Astrocyte (in vitro differentiated cells and primary cell): ENCODE measurements around the gene CTBP2. TPM values are rescaled to one million over a fixed set of nuclear protein-coding genes. Genes with fewer than 3 reads are reported as not detected.

Source experiments
- DNase-seq: peaks from one replicate; pipeline ENCODE4 v3.0.0-alpha.2; 2010; ENCODE audit warnings: low read depth
- FAIRE-seq: peaks from 2 replicates; lab custom pipeline; 2011; peaks lifted over from hg19 to GRCh38; lab: Jason Lieb, UNC
- H2AFZ ChIP-seq: 2 replicates; pipeline ENCODE4 v1.6.0; 2012; ENCODE audit warnings: low read depth, low read length, inconsistent platforms
- H3K27ac ChIP-seq: 2 replicates; pipeline ENCODE4 v1.5.1; 2011; ENCODE audit warnings: low read depth, low read length, inconsistent platforms
- H3K27me3 ChIP-seq: 2 replicates; pipeline ENCODE4 v1.6.0; 2011; ENCODE audit warnings: low read length, inconsistent platforms; ENCODE audit not compliant: insufficient read depth
- H3K36me3 ChIP-seq: 2 replicates; pipeline ENCODE4 v1.5.1; 2011; ENCODE audit warnings: low read length, inconsistent platforms; ENCODE audit not compliant: insufficient read depth
- H3K4me1 ChIP-seq: 2 replicates; pipeline ENCODE4 v1.5.1; 2011; ENCODE audit warnings: low read length, inconsistent platforms; ENCODE audit not compliant: insufficient read depth
- H3K4me2 ChIP-seq: 2 replicates; pipeline ENCODE4 v1.6.0; 2012; ENCODE audit warnings: low read length, inconsistent platforms
- H3K4me3 ChIP-seq: 2 replicates; pipeline ENCODE4 v1.5.1; 2011; ENCODE audit warnings: low read depth, mild to moderate bottlenecking, low read length, inconsistent platforms; ENCODE audit not compliant: insufficient read depth
- H3K79me2 ChIP-seq: 2 replicates; pipeline ENCODE4 v1.6.0; 2012; ENCODE audit warnings: mild to moderate bottlenecking, low read length, inconsistent platforms; ENCODE audit not compliant: insufficient read depth
- H3K9ac ChIP-seq: 2 replicates; pipeline ENCODE4 v1.6.0; 2012; ENCODE audit warnings: mild to moderate bottlenecking, low read length, inconsistent platforms
- H3K9me3 ChIP-seq: 2 replicates; pipeline ENCODE4 v1.5.1; 2012; ENCODE audit warnings: low read depth, mild to moderate bottlenecking, low read length, inconsistent platforms; ENCODE audit not compliant: insufficient read depth
- H4K20me1 ChIP-seq: 2 replicates; pipeline ENCODE4 v1.6.0; 2012; ENCODE audit warnings: low read length, inconsistent platforms; ENCODE audit not compliant: insufficient read depth
- H3K27ac Mint-ChIP-seq: one replicate; pipeline ENCODE4 v1.8.0; 2021; ENCODE audit warnings: mild to moderate bottlenecking, mixed read lengths; ENCODE audit not compliant: unreplicated experiment
- H3K27me3 Mint-ChIP-seq: one replicate; pipeline ENCODE4 v1.8.0; 2021; ENCODE audit warnings: low read depth, mixed read lengths; ENCODE audit not compliant: unreplicated experiment
- H3K36me3 Mint-ChIP-seq: one replicate; pipeline ENCODE4 v1.8.0; 2021; ENCODE audit warnings: low read depth, mixed read lengths; ENCODE audit not compliant: unreplicated experiment
- H3K4me1 Mint-ChIP-seq: one replicate; pipeline ENCODE4 v1.8.0; 2021; ENCODE audit warnings: low read depth, mixed read lengths; ENCODE audit not compliant: unreplicated experiment
- H3K4me3 Mint-ChIP-seq: one replicate; pipeline ENCODE4 v1.8.0; 2021; ENCODE audit warnings: mild to moderate bottlenecking, moderate library complexity, mixed read lengths; ENCODE audit not compliant: unreplicated experiment
- H3K9me3 Mint-ChIP-seq: one replicate; pipeline ENCODE4 v1.8.0; 2021; ENCODE audit warnings: mild to moderate bottlenecking, mixed read lengths; ENCODE audit not compliant: unreplicated experiment
- EZH2 ChIP-seq: IDR thresholded peaks from 2 replicates; pipeline ENCODE4 v1.6.1; 2012; ENCODE audit warnings: mild to moderate bottlenecking, low read length, inconsistent platforms; ENCODE audit not compliant: insufficient read depth
- total RNA-seq: library from RNA; stranded (reverse); gene quantifications from 2 replicates; pipeline ENCODE4 v1.2.1, GENCODE V29; 2021
- TF ChIP-seq, protein P1 (sequence below): IDR thresholded peaks from 2 replicates; pipeline ENCODE4 v1.5.1; 2011; ENCODE audit warnings: low read depth, mild to moderate bottlenecking, inconsistent platforms, low read length, moderate library complexity; ENCODE audit not compliant: insufficient read depth

The CTBP2 gene
- total RNA-seq, 1 donor from 2014 or later: 109 TPM

DNA sequence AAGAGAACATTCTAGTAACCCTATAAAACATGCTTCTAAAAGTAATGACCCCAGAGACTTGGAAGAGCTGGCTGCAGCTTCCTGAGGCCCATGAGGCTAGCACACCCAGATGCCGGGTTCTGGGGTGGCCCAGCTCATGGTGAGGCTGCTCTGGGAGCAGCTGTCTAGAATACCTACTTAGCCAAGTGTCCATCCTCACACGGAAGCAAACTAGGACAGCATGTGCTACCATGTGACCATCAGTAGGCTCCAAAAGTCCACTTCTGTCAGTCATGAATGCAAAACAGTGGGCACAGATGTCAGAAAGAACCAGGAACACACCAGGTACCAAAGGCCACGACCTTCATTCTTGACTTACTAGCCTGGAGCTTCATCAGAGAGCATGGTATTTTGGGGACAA, 32.4 kb downstream of the CTBP2 start:
- Histone ChIP-seq H3K27ac (no peak overlapping the region), H3K36me3 (peaks cover 5% of the 10 kb centered on the region), H2AFZ (no peak overlapping the region), H3K27me3 (no peaks in the 10 kb centered on the region), H3K4me2 (no peak overlapping the region), H3K4me3 (no peak overlapping the region), H4K20me1 (peaks cover 96% of the 10 kb centered on the region), H3K4me1 (peaks cover 15% of the 10 kb centered on the region), H3K9ac (no peak overlapping the region), H3K79me2 (peaks cover 98% of the 10 kb centered on the region), H3K9me3 (no peaks in the 10 kb centered on the region)
- no peak overlapping the region for H3K27ac Mint-ChIP-seq
- TF ChIP-seq, protein P1, sequence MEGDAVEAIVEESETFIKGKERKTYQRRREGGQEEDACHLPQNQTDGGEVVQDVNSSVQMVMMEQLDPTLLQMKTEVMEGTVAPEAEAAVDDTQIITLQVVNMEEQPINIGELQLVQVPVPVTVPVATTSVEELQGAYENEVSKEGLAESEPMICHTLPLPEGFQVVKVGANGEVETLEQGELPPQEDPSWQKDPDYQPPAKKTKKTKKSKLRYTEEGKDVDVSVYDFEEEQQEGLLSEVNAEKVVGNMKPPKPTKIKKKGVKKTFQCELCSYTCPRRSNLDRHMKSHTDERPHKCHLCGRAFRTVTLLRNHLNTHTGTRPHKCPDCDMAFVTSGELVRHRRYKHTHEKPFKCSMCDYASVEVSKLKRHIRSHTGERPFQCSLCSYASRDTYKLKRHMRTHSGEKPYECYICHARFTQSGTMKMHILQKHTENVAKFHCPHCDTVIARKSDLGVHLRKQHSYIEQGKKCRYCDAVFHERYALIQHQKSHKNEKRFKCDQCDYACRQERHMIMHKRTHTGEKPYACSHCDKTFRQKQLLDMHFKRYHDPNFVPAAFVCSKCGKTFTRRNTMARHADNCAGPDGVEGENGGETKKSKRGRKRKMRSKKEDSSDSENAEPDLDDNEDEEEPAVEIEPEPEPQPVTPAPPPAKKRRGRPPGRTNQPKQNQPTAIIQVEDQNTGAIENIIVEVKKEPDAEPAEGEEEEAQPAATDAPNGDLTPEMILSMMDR: no peak
- TF ChIP-seq EZH2: no peak
- H3K27me3 Mint-ChIP-seq: no peaks in the 10 kb centered on the region
- peaks cover 26% of the 10 kb centered on the region for H3K36me3 Mint-ChIP-seq
- FAIRE-seq (no peak), DNase-seq (no peak)
- no peak overlapping the region for H3K4me3 Mint-ChIP-seq
- peaks cover 36% of the 10 kb centered on the region for H3K4me1 Mint-ChIP-seq
- no peaks in the 10 kb centered on the region for H3K9me3 Mint-ChIP-seq

DNA sequence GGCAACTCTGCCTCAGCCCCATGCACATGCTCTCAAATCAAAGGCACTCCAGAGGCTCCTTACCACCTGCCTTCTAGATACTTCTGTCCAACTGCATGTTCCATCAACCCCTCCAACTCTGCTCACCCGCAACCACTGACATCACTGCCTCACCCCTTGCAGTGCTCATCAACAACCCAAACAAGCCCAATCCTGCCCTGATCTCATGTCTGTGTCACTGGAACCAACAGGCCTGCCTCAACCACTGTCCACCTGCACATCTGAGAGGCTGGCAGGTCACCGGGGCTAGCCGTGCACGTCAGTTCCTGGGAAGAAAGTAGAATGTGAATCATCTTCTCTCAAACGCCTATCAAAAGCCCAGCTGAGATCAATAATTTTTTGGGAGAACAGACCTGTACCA, 33.3 kb downstream of the CTBP2 start:
- peaks cover 26% of the 10 kb centered on the region for H3K36me3 Mint-ChIP-seq
- H3K27ac Mint-ChIP-seq: no peak overlapping the region
- H3K27ac ChIP-seq: no peak overlapping the region
- peaks cover 27% of the 10 kb centered on the region for H3K4me1 Mint-ChIP-seq
- H3K9ac ChIP-seq: no peak overlapping the region
- no peaks in the 10 kb centered on the region for H3K9me3 Mint-ChIP-seq
- H3K27me3 Mint-ChIP-seq: no peaks in the 10 kb centered on the region
- no peak overlapping the region for H3K4me3 Mint-ChIP-seq
- peaks cover 96% of the 10 kb centered on the region for H4K20me1 ChIP-seq
- DNase-seq: no peak
- H3K4me3 ChIP-seq: no peak overlapping the region
- H3K79me2 ChIP-seq: peaks cover 98% of the 10 kb centered on the region
- TF ChIP-seq, protein P1: no peak
- no peak for TF ChIP-seq EZH2
- H3K9me3 ChIP-seq: no peaks in the 10 kb centered on the region
- H3K4me2 ChIP-seq: no peak overlapping the region
- peaks cover 16% of the 10 kb centered on the region for H3K4me1 ChIP-seq
- no peaks in the 10 kb centered on the region for H3K27me3 ChIP-seq
- no peak for FAIRE-seq
- peaks cover 1% of the 10 kb centered on the region for H3K36me3 ChIP-seq
- H2AFZ ChIP-seq: no peak overlapping the region

- no peak overlapping the region for H2AFZ ChIP-seq
- H3K27ac ChIP-seq: no peak overlapping the region
- Mint-ChIP-seq H3K4me1 (peaks cover 20% of the 10 kb centered on the region), H3K9me3 (no peaks in the 10 kb centered on the region), H3K4me3 (no peak overlapping the region), H3K36me3 (peaks cover 21% of the 10 kb centered on the region), H3K27ac (no peak overlapping the region), H3K27me3 (no peaks in the 10 kb centered on the region)
- no peaks in the 10 kb centered on the region for H3K9me3 ChIP-seq
- peaks cover 16% of the 10 kb centered on the region for H3K4me1 ChIP-seq
- no peaks in the 10 kb centered on the region for H3K36me3 ChIP-seq
- no peak for DNase-seq
- no peak overlapping the region for H3K9ac ChIP-seq
- H4K20me1 ChIP-seq: peaks cover 96% of the 10 kb centered on the region
- no peak overlapping the region for H3K4me3 ChIP-seq
- no peak for FAIRE-seq
- TF ChIP-seq EZH2: no peak
- TF ChIP-seq, protein P1: no peak
- no peak overlapping the region for H3K4me2 ChIP-seq
- no peaks in the 10 kb centered on the region for H3K27me3 ChIP-seq
- H3K79me2 ChIP-seq: peaks cover 98% of the 10 kb centered on the region
Observed at GRCh38 chr10:125125951-125126735, 34.2 kb downstream of the CTBP2 start.
